Loucy (cell line): ENCODE measurements around the gene LRRC10B.
"Not testable (repeated sequence)": the region's sequence is repeated elsewhere in the genome, so short reads cannot be mapped to it uniquely, and the experiment has no call there.

Experiments used
- H2AFZ ChIP-seq: fragments of 200-600 bp; sonication (generic); 2 replicates; pipeline ENCODE4 v1.6.0; 2016; ENCODE audit warnings: antibody characterized with exemption, mild to moderate bottlenecking, low read length, moderate library complexity
- H3F3A ChIP-seq: fragments of 200-600 bp; 2 replicates; pipeline ENCODE4 v1.6.0; 2016; ENCODE audit warnings: antibody characterized with exemption, low read depth, mild to moderate bottlenecking
- H3K27me3 ChIP-seq: fragments of 200-600 bp; sonication (generic); 2 replicates; pipeline ENCODE4 v1.6.1; 2014; ENCODE audit warnings: low read length, mild to moderate bottlenecking; ENCODE audit not compliant: insufficient read depth, poor library complexity, severe bottlenecking
- H3K36me3 ChIP-seq: fragments of 200-600 bp; sonication (generic); 2 replicates; pipeline ENCODE4 v1.6.1; 2016; ENCODE audit warnings: low read length; ENCODE audit not compliant: insufficient read depth
- H3K4me1 ChIP-seq: fragments of 200-600 bp; sonication (generic); 2 replicates; pipeline ENCODE4 v1.5.1; 2014; ENCODE audit warnings: low read length, mild to moderate bottlenecking; ENCODE audit not compliant: insufficient read depth, poor library complexity, severe bottlenecking
- H3K4me2 ChIP-seq: fragments of 200-600 bp; sonication (generic); 2 replicates; pipeline ENCODE4 v1.6.0; 2014; ENCODE audit warnings: antibody characterized with exemption, low read length, low read depth, mild to moderate bottlenecking; ENCODE audit not compliant: poor library complexity, severe bottlenecking
- H3K4me3 ChIP-seq: fragments of 200-600 bp; sonication (generic); 2 replicates; pipeline ENCODE4 v1.5.1; 2014; ENCODE audit warnings: low read length, mild to moderate bottlenecking, mixed read lengths; ENCODE audit not compliant: poor library complexity, severe bottlenecking
- H3K79me2 ChIP-seq: fragments of 200-600 bp; sonication (generic); 2 replicates; pipeline ENCODE4 v1.6.1; 2014; ENCODE audit warnings: low read length; ENCODE audit not compliant: insufficient read depth
- H3K9ac ChIP-seq: fragments of 200-600 bp; sonication (generic); 2 replicates; pipeline ENCODE4 v1.6.0; 2014; ENCODE audit warnings: mild to moderate bottlenecking, low read depth, low read length, moderate library complexity; ENCODE audit not compliant: poor library complexity, severe bottlenecking
- H3K9me2 ChIP-seq: fragments of 200-600 bp; sonication (generic); replicated peaks from 2 replicates; pipeline ENCODE4 v1.6.1; 2016; ENCODE audit warnings: low read depth, low read length, mixed read lengths
- H3K9me3 ChIP-seq: fragments of 200-600 bp; sonication (generic); 2 replicates; pipeline ENCODE4 v1.6.1; 2014; ENCODE audit warnings: mild to moderate bottlenecking, antibody characterized with exemption, low read length, low read depth; ENCODE audit not compliant: insufficient read depth
- H4K20me1 ChIP-seq: fragments of 200-600 bp; sonication (generic); 2 replicates; pipeline ENCODE4 v1.6.0; 2014; ENCODE audit warnings: antibody characterized with exemption, low read length, mild to moderate bottlenecking; ENCODE audit not compliant: insufficient read depth, poor library complexity, severe bottlenecking
- EZH2phosphoT487 ChIP-seq: fragments of 200-600 bp; IDR thresholded peaks from 2 replicates; pipeline ENCODE4 v1.6.1; 2018; ENCODE audit warnings: antibody characterized with exemption, mild to moderate bottlenecking, moderate library complexity, borderline replicate concordance
- TF ChIP-seq, protein P1 (sequence below): fragments of 200-600 bp; sonication (generic); conservative IDR thresholded peaks from 2 replicates; pipeline ENCODE4 v1.5.1; 2014; ENCODE audit warnings: mild to moderate bottlenecking, antibody characterized with exemption, low read length

Gene LRRC10B

DNA sequence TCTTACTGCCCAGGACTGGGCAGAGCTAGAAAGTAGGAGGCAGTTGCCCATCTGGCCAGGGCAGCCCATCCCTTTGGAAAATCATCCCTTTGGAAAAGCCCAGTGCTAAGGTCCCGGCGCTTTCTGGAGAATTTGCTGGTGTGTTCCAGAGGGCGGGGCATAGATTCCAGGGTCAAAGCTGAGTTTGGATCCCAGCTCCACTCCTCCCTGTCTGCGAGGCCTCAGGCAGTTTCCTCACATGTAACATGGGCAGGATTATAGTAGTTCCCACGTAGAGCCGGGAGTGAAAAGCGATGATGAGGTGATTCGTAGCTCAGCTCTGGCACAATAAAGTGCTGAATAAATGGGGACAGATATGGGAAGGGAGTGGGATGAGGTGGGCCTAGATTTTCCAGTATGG lies 31.4 kb upstream of the LRRC10B start:
- Histone ChIP-seq H3K79me2 (no peaks in the 10 kb centered on the region), H3K27me3 (no peaks in the 10 kb centered on the region), H3K36me3 (no peaks in the 10 kb centered on the region), H4K20me1 (no peaks in the 10 kb centered on the region), H3K4me1 (no peaks in the 10 kb centered on the region), H3K4me2 (no peak overlapping the region), H3K9me2 (no peaks in the 10 kb centered on the region), H2AFZ (no peak overlapping the region), H3K4me3 (no peak overlapping the region), H3F3A (no peaks in the 10 kb centered on the region), H3K9ac (no peak overlapping the region), H3K9me3 (no peaks in the 10 kb centered on the region)
- no peak for TF ChIP-seq EZH2phosphoT487
- TF ChIP-seq, protein P1, sequence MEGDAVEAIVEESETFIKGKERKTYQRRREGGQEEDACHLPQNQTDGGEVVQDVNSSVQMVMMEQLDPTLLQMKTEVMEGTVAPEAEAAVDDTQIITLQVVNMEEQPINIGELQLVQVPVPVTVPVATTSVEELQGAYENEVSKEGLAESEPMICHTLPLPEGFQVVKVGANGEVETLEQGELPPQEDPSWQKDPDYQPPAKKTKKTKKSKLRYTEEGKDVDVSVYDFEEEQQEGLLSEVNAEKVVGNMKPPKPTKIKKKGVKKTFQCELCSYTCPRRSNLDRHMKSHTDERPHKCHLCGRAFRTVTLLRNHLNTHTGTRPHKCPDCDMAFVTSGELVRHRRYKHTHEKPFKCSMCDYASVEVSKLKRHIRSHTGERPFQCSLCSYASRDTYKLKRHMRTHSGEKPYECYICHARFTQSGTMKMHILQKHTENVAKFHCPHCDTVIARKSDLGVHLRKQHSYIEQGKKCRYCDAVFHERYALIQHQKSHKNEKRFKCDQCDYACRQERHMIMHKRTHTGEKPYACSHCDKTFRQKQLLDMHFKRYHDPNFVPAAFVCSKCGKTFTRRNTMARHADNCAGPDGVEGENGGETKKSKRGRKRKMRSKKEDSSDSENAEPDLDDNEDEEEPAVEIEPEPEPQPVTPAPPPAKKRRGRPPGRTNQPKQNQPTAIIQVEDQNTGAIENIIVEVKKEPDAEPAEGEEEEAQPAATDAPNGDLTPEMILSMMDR = no peak

DNA sequence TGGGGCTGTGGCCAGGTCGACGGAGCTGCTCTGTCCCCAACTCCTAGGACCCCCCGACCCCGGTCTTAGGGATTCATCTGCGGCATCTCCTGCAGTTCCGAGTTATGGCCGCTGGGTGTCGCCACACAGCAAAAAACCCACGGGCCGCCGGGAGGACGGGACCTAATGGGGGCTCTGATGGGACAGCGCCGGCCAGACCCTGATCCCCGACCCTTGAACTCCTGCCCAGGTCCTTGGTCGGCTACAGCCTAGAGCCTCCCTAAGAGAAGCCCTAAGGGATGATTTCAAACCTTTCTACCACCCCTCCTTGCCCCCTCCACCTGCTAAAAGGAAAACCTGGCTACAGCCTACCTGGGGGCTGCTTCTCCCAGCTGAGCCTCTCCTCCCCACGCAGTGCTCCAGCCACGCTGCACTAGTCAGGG lies 30.8 kb upstream of the LRRC10B start:
- no peaks in the 10 kb centered on the region for H3K79me2 ChIP-seq
- no peaks in the 10 kb centered on the region for H3K9me3 ChIP-seq
- H3K9me2 ChIP-seq = no peaks in the 10 kb centered on the region
- H3K4me2 ChIP-seq = peak overlapping the region; percentile 44
- H3K4me3 ChIP-seq = no peak overlapping the region
- H2AFZ ChIP-seq = no peak overlapping the region
- H3K36me3 ChIP-seq = no peaks in the 10 kb centered on the region
- TF ChIP-seq, protein P1 = peak; percentile 92
- no peak for TF ChIP-seq EZH2phosphoT487
- H3K4me1 ChIP-seq = no peaks in the 10 kb centered on the region
- H3F3A ChIP-seq = no peaks in the 10 kb centered on the region
- no peaks in the 10 kb centered on the region for H3K27me3 ChIP-seq
- no peak overlapping the region for H3K9ac ChIP-seq
- H4K20me1 ChIP-seq = no peaks in the 10 kb centered on the region

DNA sequence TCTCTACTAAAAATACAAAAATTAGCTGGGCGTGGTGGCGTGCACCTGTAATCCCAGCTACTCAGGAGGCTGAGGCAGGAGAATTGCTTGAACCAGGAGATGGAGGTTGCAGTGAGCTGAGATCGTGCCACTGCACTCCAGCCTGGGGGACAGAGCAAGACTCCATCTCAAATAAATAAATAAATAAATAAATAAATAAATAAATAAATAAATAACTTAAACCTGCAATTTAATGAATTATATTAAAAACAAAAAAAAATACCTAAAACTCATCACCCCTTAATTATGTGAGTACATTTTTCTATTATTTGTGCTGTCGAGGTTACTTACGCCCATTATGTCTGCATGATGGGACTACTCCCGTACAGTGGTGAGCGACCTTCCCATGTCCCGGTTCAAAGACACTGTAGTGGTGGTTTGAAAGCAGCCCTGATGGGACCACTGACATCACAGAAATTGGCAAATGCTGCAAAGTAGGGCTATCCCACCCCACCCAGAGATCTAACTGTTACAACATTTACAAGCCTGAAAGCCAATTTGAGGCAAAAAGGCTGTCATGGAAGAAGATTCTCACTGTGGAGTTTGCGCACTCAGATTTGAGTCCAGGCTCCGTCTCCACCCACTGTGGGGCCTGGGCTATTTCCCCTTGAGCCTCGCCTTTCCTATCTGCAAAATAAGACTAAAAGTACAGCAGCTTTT lies 29.0 kb upstream of the LRRC10B start:
- not testable (repeated sequence) for H3K4me1 ChIP-seq, H3K9ac ChIP-seq, H3F3A ChIP-seq, H3K79me2 ChIP-seq, H3K27me3 ChIP-seq, H3K36me3 ChIP-seq, H3K9me3 ChIP-seq, H3K4me2 ChIP-seq, H3K4me3 ChIP-seq, H4K20me1 ChIP-seq, H2AFZ ChIP-seq, H3K9me2 ChIP-seq
